AG09319 (cell line): ENCODE data around the gene CLASRP.

Experiments used
- DNase-seq: peaks from one replicate; pipeline ENCODE4 v3.0.0-alpha.2; 2010; ENCODE audit warnings: low read depth; ENCODE audit errors: extremely low read depth
- TF ChIP-seq, protein P1 (sequence below): IDR thresholded peaks from 2 replicates; pipeline ENCODE4 v1.5.1; 2011; ENCODE audit warnings: low read depth, mild to moderate bottlenecking, inconsistent platforms, low read length, moderate library complexity

CLASRP gene

DNA sequence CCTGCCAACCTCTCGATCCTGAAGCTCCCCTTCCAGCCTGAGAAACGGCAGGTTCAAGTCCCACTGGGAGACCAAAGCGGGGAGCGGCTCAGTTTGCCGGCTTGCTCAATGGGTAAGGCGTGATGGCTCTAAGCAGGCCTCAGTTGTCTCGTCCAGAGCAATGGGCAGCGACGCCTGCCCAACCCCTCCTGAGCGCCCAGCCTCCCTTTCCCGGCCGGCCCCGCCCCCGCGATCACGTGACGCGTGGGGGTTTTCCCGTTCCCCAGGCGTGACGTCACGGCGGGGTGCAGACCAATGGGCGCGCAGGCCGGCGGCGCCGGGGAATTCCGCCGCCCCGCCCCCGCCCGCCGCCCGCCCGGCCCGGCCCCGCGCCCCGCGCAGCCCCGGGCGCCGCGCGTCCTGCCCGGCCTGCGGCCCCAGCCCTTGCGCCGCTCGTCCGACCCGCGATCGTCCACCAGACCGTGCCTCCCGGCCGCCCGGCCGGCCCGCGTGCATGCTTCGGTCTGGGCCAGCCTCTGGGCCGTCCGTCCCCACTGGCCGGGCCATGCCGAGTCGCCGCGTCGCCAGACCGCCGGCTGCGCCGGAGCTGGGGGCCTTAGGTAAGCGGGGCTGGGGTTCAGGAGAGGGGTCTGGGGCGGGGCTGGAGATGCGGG, 37.6 kb upstream of the CLASRP start, which contains the start of gene RELB:
TSS of gene RELB (plus strand) at position 378 of the 653 bp plus-strand sequence. CDS start at position 494, 116 bp downstream.
- TF ChIP-seq, protein P1, sequence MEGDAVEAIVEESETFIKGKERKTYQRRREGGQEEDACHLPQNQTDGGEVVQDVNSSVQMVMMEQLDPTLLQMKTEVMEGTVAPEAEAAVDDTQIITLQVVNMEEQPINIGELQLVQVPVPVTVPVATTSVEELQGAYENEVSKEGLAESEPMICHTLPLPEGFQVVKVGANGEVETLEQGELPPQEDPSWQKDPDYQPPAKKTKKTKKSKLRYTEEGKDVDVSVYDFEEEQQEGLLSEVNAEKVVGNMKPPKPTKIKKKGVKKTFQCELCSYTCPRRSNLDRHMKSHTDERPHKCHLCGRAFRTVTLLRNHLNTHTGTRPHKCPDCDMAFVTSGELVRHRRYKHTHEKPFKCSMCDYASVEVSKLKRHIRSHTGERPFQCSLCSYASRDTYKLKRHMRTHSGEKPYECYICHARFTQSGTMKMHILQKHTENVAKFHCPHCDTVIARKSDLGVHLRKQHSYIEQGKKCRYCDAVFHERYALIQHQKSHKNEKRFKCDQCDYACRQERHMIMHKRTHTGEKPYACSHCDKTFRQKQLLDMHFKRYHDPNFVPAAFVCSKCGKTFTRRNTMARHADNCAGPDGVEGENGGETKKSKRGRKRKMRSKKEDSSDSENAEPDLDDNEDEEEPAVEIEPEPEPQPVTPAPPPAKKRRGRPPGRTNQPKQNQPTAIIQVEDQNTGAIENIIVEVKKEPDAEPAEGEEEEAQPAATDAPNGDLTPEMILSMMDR, result no peak
- DNase-seq, result peak; percentile 72

DNA sequence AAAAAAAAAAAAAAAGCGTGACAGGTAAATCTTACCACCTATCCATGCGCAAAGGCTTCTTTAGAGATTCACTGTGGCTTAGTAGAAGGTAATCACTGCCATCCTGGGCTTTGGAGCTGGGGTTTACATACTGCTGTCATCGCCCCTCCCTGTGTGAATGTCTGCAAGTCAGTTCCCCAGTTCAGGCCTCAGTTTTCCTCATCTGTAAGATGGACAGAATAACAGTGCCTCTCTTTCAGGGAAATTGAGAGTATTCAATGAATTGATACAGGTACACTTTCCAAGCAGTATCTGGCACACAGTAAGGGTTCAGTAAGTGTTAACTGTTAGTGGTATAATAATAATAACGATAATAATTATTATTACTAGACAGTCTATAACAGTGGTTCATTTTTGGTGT, 35.4 kb upstream of the CLASRP start:
- TF ChIP-seq, protein P1, result no peak
- DNase-seq, result no peak

DNA sequence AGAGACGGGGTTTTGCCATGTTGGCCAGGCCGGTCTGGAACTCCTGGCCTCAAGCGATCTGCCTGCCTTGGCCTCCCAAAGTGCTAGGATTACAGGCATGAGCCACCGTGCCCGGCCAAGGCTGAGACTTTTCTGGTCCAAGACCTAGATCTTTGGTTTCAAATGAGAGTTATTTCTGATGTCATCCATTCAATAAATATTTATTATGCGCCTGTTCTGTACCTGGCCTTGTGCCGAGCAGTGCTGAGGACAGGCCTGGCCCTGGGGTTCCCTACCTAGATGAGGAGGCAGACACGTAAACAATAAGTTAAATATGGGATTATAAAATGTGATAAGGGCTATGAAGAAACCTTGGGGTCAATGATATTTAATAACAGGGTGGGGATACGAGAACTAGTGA, 33.1 kb upstream of the CLASRP start:
- DNase-seq, result no peak
- TF ChIP-seq, protein P1, result no peak

DNA sequence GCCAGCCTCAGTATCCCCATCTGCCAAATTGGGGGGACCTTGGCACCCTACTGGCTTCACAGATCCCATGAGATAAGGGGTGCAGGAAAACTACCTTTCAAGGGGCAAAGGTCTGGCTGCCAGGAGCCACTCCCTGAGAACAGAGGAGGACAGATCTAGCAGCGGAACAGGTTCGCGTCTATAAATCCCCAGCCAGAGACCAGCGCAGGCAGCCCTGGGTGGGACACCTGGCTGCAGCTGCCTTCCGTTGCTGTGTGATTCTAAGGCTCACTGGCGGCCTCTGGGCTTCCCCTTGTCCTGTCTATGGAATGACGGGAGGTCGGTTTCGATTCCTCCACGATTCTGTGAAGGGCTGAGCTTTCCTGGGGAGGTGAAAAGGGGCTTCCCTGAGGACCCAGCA, 30.3 kb upstream of the CLASRP start:
- TF ChIP-seq, protein P1, result no peak
- no peak for DNase-seq

DNA sequence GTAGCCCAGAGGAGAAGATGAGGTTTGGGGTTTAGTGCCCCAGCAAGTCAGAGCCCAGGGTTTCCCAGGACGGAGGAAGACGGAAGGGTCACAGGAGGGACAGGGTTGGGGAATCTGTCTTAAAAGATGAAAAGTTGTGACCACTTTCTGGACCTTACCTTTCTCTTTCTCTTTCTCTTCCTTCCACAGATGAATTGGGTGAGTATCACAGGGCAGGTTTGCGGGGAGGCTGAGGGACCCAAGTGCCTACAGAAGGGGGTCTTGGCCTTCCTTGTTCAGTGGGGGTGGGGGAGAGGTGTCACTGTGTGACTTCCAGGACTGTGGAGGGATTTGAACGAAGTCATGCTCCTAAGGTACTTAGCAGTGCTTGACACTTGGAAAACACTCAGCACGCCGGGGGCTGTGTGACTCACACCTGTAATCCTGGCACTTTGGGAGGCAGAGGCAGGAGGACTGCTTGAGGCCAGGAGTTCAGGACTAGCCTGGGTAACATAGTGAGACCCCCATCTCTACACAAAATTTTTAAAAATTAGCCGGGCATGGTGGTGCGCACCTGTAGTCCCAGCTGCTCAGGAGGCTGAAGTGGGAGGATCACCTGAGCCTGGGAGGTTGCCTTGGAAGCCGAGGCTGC, 29.1 kb upstream of the CLASRP start:
- no peak for DNase-seq
- TF ChIP-seq, protein P1, result no peak

DNA sequence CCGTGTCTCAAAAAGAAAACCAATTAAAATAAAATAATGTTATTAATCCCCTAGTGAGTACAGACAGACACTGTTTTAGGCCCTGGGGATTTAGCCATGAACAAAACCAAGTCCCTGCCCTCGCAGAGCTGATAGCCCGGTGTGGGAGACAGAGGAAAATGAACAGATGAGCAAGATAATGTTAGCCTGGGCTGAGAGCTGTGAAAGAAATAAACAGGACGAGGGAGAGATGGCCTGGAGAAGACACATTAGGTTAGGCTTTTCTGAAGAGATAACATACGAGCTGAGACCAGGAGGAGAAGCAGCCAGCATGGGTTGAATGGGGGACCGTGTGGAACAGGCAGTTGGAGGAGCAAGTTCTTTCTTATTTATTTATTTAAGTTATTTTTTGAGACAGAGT, 28.5 kb upstream of the CLASRP start:
- no peak for DNase-seq
- TF ChIP-seq, protein P1, result no peak

DNA sequence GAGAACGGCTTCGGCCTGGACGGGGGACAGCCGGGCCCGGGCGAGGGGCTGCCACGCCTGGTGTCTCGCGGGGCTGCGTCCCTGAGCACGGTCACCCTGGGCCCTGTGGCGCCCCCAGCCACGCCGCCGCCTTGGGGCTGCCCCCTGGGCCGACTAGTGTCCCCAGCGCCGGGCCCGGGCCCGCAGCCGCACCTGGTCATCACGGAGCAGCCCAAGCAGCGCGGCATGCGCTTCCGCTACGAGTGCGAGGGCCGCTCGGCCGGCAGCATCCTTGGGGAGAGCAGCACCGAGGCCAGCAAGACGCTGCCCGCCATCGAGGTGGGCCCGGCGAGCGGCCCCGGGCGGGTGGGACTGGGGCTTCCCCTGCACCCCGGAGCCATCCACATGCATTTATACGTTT, 26.9 kb upstream of the CLASRP start:
- TF ChIP-seq, protein P1, result no peak
- no peak for DNase-seq
